Measurements from ENCODE around the gene HCN2.

DNA sequence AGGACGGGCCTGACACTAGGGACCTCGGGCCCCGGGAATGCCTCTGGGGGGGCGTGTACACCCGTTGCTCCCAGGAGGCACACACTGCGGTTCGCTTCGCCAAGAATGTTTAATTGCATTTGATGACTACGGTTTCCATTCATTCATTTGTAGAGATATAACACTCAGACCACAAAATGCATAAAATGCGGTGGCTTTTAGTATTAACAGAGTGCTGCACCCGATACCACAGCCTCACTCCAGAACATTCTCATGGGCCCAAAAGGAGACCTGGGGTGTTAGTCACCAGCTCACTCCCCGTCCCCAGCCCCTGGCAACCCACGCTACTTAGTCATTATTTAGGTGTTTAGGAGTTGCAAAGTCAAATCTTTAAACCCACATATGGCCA lies 21.8 kb downstream of the HCN2 start:
- TF ChIP-seq, protein P1, sequence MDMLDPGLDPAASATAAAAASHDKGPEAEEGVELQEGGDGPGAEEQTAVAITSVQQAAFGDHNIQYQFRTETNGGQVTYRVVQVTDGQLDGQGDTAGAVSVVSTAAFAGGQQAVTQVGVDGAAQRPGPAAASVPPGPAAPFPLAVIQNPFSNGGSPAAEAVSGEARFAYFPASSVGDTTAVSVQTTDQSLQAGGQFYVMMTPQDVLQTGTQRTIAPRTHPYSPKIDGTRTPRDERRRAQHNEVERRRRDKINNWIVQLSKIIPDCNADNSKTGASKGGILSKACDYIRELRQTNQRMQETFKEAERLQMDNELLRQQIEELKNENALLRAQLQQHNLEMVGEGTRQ (IDR thresholded peaks at IDR 0.05; ENCODE audit: borderline replicate concordance, low read depth, low read length), result no peak
- TF ChIP-seq MXI1 (IDR thresholded peaks at IDR 0.05; ENCODE audit: low read depth, low read length) (no peak), CTCF (IDR thresholded peaks at IDR 0.05) (no peak), POLR2AphosphoS5 (IDR thresholded peaks at IDR 0.05; ENCODE audit: low read depth, low read length) (no peak), CHD2 (IDR thresholded peaks at IDR 0.05; ENCODE audit: low read length, partially characterized antibody) (no peak), TCF12 (IDR thresholded peaks at IDR 0.05) (no peak), REST (IDR thresholded peaks at IDR 0.05; ENCODE audit: low read depth, low read length) (no peak), NFIC (IDR thresholded peaks at IDR 0.05; ENCODE audit: borderline replicate concordance) (no peak), YY1 (IDR thresholded peaks at IDR 0.05; ENCODE audit: low read depth) (no peak), NRF1 (IDR thresholded peaks at IDR 0.05; ENCODE audit: low read depth, low read length) (no peak), EP300 (IDR thresholded peaks at IDR 0.05; ENCODE audit: borderline replicate concordance in 1 of 2, low read depth in 1 of 2, low read length in 1 of 2) (no peak)
- TF ChIP-seq, protein P2, sequence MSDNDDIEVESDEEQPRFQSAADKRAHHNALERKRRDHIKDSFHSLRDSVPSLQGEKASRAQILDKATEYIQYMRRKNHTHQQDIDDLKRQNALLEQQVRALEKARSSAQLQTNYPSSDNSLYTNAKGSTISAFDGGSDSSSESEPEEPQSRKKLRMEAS (IDR thresholded peaks at IDR 0.05; ENCODE audit: low read depth), result no peak
